GM19452 (cell line): ENCODE data around the gene EIF4G3.
"Not testable (repeated sequence)": the region's sequence is repeated elsewhere in the genome, so short reads cannot be mapped to it uniquely, and the experiment has no call there.

Experiments
- ATAC-seq: cut with Tn5 transposase; IDR thresholded peaks from one replicate; pipeline ENCODE4 v1.9.1; 2021; ENCODE audit not compliant: unreplicated experiment

Gene EIF4G3

GRCh38 chr1:21110163-21110562, 66.5 kb downstream of the EIF4G3 start:
- no peak for ATAC-seq

- no peak for ATAC-seq
These were observed 70.0 kb downstream of the EIF4G3 start for GRCh38 chr1:21106709-21107108.

- no peak for ATAC-seq
These were observed 70.5 kb downstream of the EIF4G3 start for GRCh38 chr1:21106238-21106637.

GRCh38 chr1:21105807-21106206, 70.9 kb downstream of the EIF4G3 start:
- no peak for ATAC-seq

GRCh38 chr1:21104683-21105082, 72.0 kb downstream of the EIF4G3 start:
- no peak for ATAC-seq

GRCh38 chr1:21100481-21100921, 76.2 kb downstream of the EIF4G3 start:
- ATAC-seq = no peak

- ATAC-seq = no peak
These were observed 76.9 kb downstream of the EIF4G3 start for GRCh38 chr1:21099869-21100131.

- ATAC-seq = no peak
These were observed 77.4 kb downstream of the EIF4G3 start for GRCh38 chr1:21099034-21099868.

- no peak for ATAC-seq
These were observed 78.3 kb downstream of the EIF4G3 start for GRCh38 chr1:21098186-21098915.

- ATAC-seq = no peak
These were observed 79.0 kb downstream of the EIF4G3 start for GRCh38 chr1:21097729-21098128.

GRCh38 chr1:21095976-21096375, 80.7 kb downstream of the EIF4G3 start:
- no peak for ATAC-seq

GRCh38 chr1:21094282-21094681, 82.4 kb downstream of the EIF4G3 start:
- ATAC-seq = not testable (repeated sequence)

GRCh38 chr1:21093271-21093958, 83.3 kb downstream of the EIF4G3 start:
- ATAC-seq = not testable (repeated sequence)

GRCh38 chr1:21092545-21092944, 84.2 kb downstream of the EIF4G3 start:
- ATAC-seq = not testable (repeated sequence)

GRCh38 chr1:21091053-21091690, 85.5 kb downstream of the EIF4G3 start:
- ATAC-seq = not testable (repeated sequence)

- ATAC-seq = no peak
These were observed 86.2 kb downstream of the EIF4G3 start for GRCh38 chr1:21090463-21090862.

- ATAC-seq = no peak
These were observed 87.0 kb downstream of the EIF4G3 start for GRCh38 chr1:21089731-21090130.

- ATAC-seq = no peak
These were observed 87.4 kb downstream of the EIF4G3 start for GRCh38 chr1:21089299-21089698.

- ATAC-seq = no peak
These were observed 92.4 kb downstream of the EIF4G3 start for GRCh38 chr1:21084111-21084810.

GRCh38 chr1:21082073-21082472, 94.6 kb downstream of the EIF4G3 start:
- no peak for ATAC-seq

- no peak for ATAC-seq
These were observed 99.6 kb downstream of the EIF4G3 start for GRCh38 chr1:21077085-21077484.
